ENCODE data around the gene HYLS1. TPM values are rescaled to one million over a fixed set of nuclear protein-coding genes. Genes with fewer than 3 reads are reported as not detected.
A peak's percentile ranks its signal among the peaks of the same experiment; 100 is the strongest.

The HYLS1 gene
- total and polyA plus RNA-seq, 10 of the 15 experiments (the other 5 are each of a cell fraction or from before 2014, with no cell fraction given), result 11.7 to 35.1 (median 17.6) TPM

GRCh38 chr11:125872138-125872491 lies 15.4 kb upstream of the HYLS1 start:
- Histone ChIP-seq H3K27ac (ENCODE audit: control insufficient read depth, insufficient read depth) (no peak overlapping the region), H3K4me3 (no peak overlapping the region), H2AFZ (ENCODE audit: control insufficient read depth, low read depth, low read length) (no peak overlapping the region; the same call in 1 of the 2 replicates), H3K36me3 (ENCODE audit: control insufficient read depth in 2 of 2, insufficient read depth in 2 of 2, low read length in 1 of 2) (no peaks in the 10 kb centered on the region), H3K9ac (ENCODE audit: control insufficient read depth, insufficient read depth, low read length) (no peak overlapping the region), H3K9me3 (replicated peaks; ENCODE audit: control insufficient read depth, insufficient read depth, low read length) (peaks cover 5% of the 10 kb centered on the region; the same call in 2 of the 3 replicates), H3K79me2 (ENCODE audit: control insufficient read depth, insufficient read depth, low read length) (no peaks in the 10 kb centered on the region), H3K4me2 (ENCODE audit: control insufficient read depth, insufficient read depth) (no peak overlapping the region), H3K4me1 (ENCODE audit: control insufficient read depth, insufficient read depth, low read length) (no peaks in the 10 kb centered on the region), H3K27me3 (replicated peaks in 1 of 2; ENCODE audit: control insufficient read depth in 2 of 2, insufficient read depth in 2 of 2, low read length in 1 of 2) (no peaks in the 10 kb centered on the region; a peak in 1 of 4 replicates), H4K20me1 (ENCODE audit: control insufficient read depth, insufficient read depth) (no peaks in the 10 kb centered on the region)
- TF ChIP-seq ZBED1 (IDR thresholded peaks at IDR 0.05; ENCODE audit: borderline replicate concordance) (no peak), SKIL (IDR thresholded peaks at IDR 0.05; ENCODE audit: low read depth, poor library complexity, severe bottlenecking) (no peak), CEBPB (IDR thresholded peaks at IDR 0.05; ENCODE audit: borderline replicate concordance in 1 of 2, low read depth in 2 of 2, low read length in 2 of 2) (no peak), EP300 (IDR thresholded peaks at IDR 0.05; ENCODE audit: borderline replicate concordance in 1 of 2, control insufficient read depth in 1 of 2, low read depth in 2 of 2, low read length in 2 of 2) (no peak), BMI1 (IDR thresholded peaks at IDR 0.05; ENCODE audit: borderline replicate concordance) (no peak), RAD21 (IDR thresholded peaks at IDR 0.05; ENCODE audit: insufficient read depth, low read depth, low read length) (no peak)
- ATAC-seq (peak; percentile 33; the same call in 2 of the 3 replicates), DNase-seq (ENCODE audit: low read depth, low spot score) (no peak), FAIRE-seq (peak; percentile 35)
- ChIA-PET POLR2A (no interaction called here), RAD21 (ENCODE audit: unreplicated experiment) (no interaction called here), CTCF (no interaction called here), SMC1A (ENCODE audit: uncharacterized antibody, unreplicated experiment) (no interaction called here)
- no TSS peak for BruUV-seq (replicated peaks)
- in situ Hi-C loops (cut with MboI) (loop anchor here (10.0 kb wide), 1 partner anchor 447 kb away; no protein-coding TSS in a partner anchor), intact Hi-C loops (cut with micrococcal nuclease; ENCODE audit: unreplicated experiment) (no loop called here)
